Fibroblast of lung (primary cell): ENCODE measurements around the gene SLC39A1. TPM values are rescaled to one million over a fixed set of nuclear protein-coding genes. Genes with fewer than 3 reads are reported as not detected.

Experiments
- DNase-seq, 2 donors: peaks; one replicate each; pipeline versions ENCODE4 v3.0.0 to v3.0.0-alpha.2; 2010; ENCODE audit warnings: low read depth in 2 of 2
- H2AFZ ChIP-seq: 2 replicates; pipeline ENCODE4 v1.5.1; 2012; ENCODE audit warnings: low read length, control low read depth, inconsistent platforms
- H3K27ac ChIP-seq: 2 replicates; pipeline ENCODE4 v1.5.1; 2011; ENCODE audit warnings: low read length, control low read depth; ENCODE audit not compliant: insufficient read depth
- H3K27me3 ChIP-seq: 2 replicates; pipeline ENCODE4 v1.5.1; 2011; ENCODE audit warnings: mild to moderate bottlenecking, low read length; ENCODE audit not compliant: control insufficient read depth, insufficient read depth
- H3K36me3 ChIP-seq: 2 replicates; pipeline ENCODE4 v1.5.1; 2011; ENCODE audit warnings: low read length; ENCODE audit not compliant: control insufficient read depth, insufficient read depth
- H3K4me1 ChIP-seq: 2 replicates; pipeline ENCODE4 v1.5.1; 2011; ENCODE audit warnings: low read length; ENCODE audit not compliant: control insufficient read depth, insufficient read depth; ENCODE audit errors: extremely low read depth
- H3K4me2 ChIP-seq: 2 replicates; pipeline ENCODE4 v1.5.1; 2011; ENCODE audit warnings: low read length, control low read depth; ENCODE audit not compliant: insufficient read depth; ENCODE audit errors: extremely low read depth
- H3K4me3 ChIP-seq, 4 experiments: fragments of 200-600 bp in 1 of 4; sonication (generic) in 1 of 4; replicated peaks in 1 of 4; 2 replicates each; pipeline ENCODE4 v1.5.1; 2011 to 2016; ENCODE audit warnings: low read length in 4 of 4, low read depth in 3 of 4, mild to moderate bottlenecking in 3 of 4, control low read depth in 2 of 4, inconsistent platforms in 1 of 4, mixed read lengths in 1 of 4; ENCODE audit not compliant: insufficient read depth in 1 of 4; ENCODE audit errors: control extremely low read depth in 1 of 4
- H3K79me2 ChIP-seq: 2 replicates; pipeline ENCODE4 v1.5.1; 2012; ENCODE audit warnings: mild to moderate bottlenecking, low read length, inconsistent platforms; ENCODE audit not compliant: control insufficient read depth, insufficient read depth
- H3K9ac ChIP-seq: 2 replicates; pipeline ENCODE4 v1.5.1; 2011; ENCODE audit warnings: mild to moderate bottlenecking, low read length, control low read depth; ENCODE audit not compliant: insufficient read depth
- H3K9me3 ChIP-seq: 2 replicates; pipeline ENCODE4 v1.5.1; 2012; ENCODE audit warnings: low read depth, low read length; ENCODE audit not compliant: control insufficient read depth, insufficient read depth
- H4K20me1 ChIP-seq: 2 replicates; pipeline ENCODE4 v1.5.1; 2011; ENCODE audit warnings: low read length; ENCODE audit not compliant: control insufficient read depth, insufficient read depth; ENCODE audit errors: extremely low read depth
- CTCF ChIP-seq, 2 donors: IDR thresholded peaks in 1 of 2; conservative IDR thresholded peaks in 1 of 2; 1 replicate in 1 of 2; 2 replicates in 1 of 2; pipeline ENCODE4 v1.5.1; 2011 to 2012; ENCODE audit warnings: low read length in 2 of 2, control low read depth in 1 of 2, inconsistent platforms in 1 of 2, low read depth in 1 of 2, mild to moderate bottlenecking in 1 of 2
- EZH2 ChIP-seq: IDR thresholded peaks from 2 replicates; pipeline ENCODE4 v1.5.1; 2012; ENCODE audit warnings: low read length, control low read depth, mild to moderate bottlenecking; ENCODE audit errors: missing control alignments
- polyA plus RNA-seq, 2 donors: library from polyadenylated mRNA; depleted of rRNA in 1 of 2; stranded (reverse) in 1 of 2; unstranded in 1 of 2; fragments of >200 nt; gene quantifications; 2 replicates each; pipeline ENCODE4 v1.2.1, GENCODE V29; 2011 to 2012; ENCODE audit warnings: missing spikeins in 1 of 2
- total RNA-seq: library from RNA; depleted of rRNA; stranded (reverse); fragments of >200 nt; gene quantifications from 2 replicates; pipeline ENCODE4 v1.2.1, GENCODE V29; 2014

Gene SLC39A1
- total and polyA plus RNA-seq, 2 donors (not counting 1 experiment from before 2014, with no cell fraction given) = 94.4 to 119 TPM

DNA sequence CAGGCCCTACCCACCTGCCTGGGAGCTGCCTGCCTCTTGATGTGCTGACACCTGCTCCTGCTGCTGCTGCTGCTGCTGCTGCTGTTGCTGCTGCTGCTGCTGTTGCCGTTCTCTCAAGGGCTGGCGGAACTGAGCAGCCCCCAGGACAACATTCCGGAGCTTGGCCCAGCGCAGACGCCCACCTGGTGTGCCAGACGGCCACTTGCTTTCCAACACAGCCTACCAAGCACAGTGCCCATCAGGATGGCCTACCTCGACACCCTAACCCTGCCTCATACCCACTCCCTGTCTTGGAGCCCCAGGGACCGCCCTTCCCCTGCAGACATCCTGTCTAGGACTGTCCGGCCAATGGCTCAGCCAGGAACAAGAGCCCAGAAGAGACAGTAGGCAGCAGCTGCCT, 28.6 kb downstream of the SLC39A1 start:
- no peak overlapping the region for H3K27ac ChIP-seq
- H3K4me2 ChIP-seq = no peak overlapping the region
- DNase-seq = no peak
- H3K9ac ChIP-seq = no peak overlapping the region
- no peaks in the 10 kb centered on the region for H3K9me3 ChIP-seq
- peaks cover 27% of the 10 kb centered on the region for H3K36me3 ChIP-seq
- H3K27me3 ChIP-seq = no peaks in the 10 kb centered on the region
- H4K20me1 ChIP-seq = no peaks in the 10 kb centered on the region
- H3K4me3 ChIP-seq = no peak overlapping the region
- H2AFZ ChIP-seq = no peak overlapping the region
- no peaks in the 10 kb centered on the region for H3K4me1 ChIP-seq
- no peaks in the 10 kb centered on the region for H3K79me2 ChIP-seq
- TF ChIP-seq EZH2 = no peak
- TF ChIP-seq CTCF (conservative IDR thresholded peaks at IDR 0.05 in 1 of 2, IDR thresholded peaks at IDR 0.05 in 1 of 2; ENCODE audit: low read depth in 1 of 2, low read length in 2 of 2) = no peak

DNA sequence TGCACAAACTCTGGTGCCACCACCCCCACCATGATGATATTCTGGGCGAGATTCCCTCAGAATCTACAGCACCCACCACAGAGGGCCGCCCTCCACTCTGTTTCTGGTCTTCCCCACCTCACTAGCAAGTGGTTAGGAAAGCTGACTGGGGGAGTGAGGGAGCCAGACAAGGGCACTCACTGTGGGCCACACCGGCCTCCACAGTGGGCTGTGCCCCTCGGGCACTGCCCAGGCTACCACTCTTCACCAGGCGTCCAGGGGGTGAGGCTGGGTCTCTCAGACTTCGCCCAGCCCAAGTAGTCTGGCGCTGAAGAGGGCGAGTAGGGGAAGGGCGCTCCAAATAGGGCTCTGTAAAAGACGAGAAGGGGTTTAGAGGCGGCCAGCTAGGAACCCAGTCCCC, 29.4 kb downstream of the SLC39A1 start:
- no peak overlapping the region for H3K4me3 ChIP-seq
- H3K9ac ChIP-seq = no peak overlapping the region
- no peaks in the 10 kb centered on the region for H3K9me3 ChIP-seq
- no peaks in the 10 kb centered on the region for H3K79me2 ChIP-seq
- H3K4me2 ChIP-seq = no peak overlapping the region
- H3K36me3 ChIP-seq = peaks cover 24% of the 10 kb centered on the region
- H3K27ac ChIP-seq = no peak overlapping the region
- H2AFZ ChIP-seq = no peak overlapping the region
- no peak for DNase-seq
- no peaks in the 10 kb centered on the region for H4K20me1 ChIP-seq
- peaks cover 3% of the 10 kb centered on the region for H3K4me1 ChIP-seq
- no peaks in the 10 kb centered on the region for H3K27me3 ChIP-seq
- no peak for TF ChIP-seq CTCF (conservative IDR thresholded peaks at IDR 0.05 in 1 of 2, IDR thresholded peaks at IDR 0.05 in 1 of 2; ENCODE audit: low read depth in 1 of 2, low read length in 2 of 2)
- TF ChIP-seq EZH2 = no peak

DNA sequence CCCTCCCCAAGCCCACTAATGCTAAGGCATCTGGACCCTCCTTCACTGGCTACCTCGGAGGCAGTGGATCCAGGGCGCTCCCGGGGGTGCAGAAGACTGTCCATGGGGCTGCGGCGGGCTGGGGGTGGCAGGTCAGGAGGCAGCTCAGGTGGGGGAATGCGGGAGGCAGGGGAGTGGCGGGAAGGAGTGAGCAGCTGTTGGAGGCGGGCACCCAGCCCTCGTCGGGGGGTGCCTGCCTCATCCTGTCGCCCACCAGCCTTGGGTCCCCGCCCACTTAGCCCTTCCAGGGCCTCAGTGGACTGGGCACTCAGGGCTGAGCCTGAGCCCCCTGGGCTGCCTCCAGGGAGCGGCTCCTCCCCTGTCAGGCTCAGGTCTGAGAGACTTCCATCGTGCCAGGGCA, 29.9 kb downstream of the SLC39A1 start:
- Histone ChIP-seq H3K4me2 (no peak overlapping the region), H3K27me3 (no peaks in the 10 kb centered on the region), H3K9me3 (no peaks in the 10 kb centered on the region), H3K4me3 (no peak overlapping the region), H3K4me1 (peaks cover 5% of the 10 kb centered on the region), H3K27ac (no peak overlapping the region), H3K9ac (no peak overlapping the region), H3K36me3 (peaks cover 23% of the 10 kb centered on the region), H2AFZ (no peak overlapping the region), H4K20me1 (no peaks in the 10 kb centered on the region), H3K79me2 (no peaks in the 10 kb centered on the region)
- TF ChIP-seq CTCF (conservative IDR thresholded peaks at IDR 0.05 in 1 of 2, IDR thresholded peaks at IDR 0.05 in 1 of 2; ENCODE audit: low read depth in 1 of 2, low read length in 2 of 2) = no peak
- no peak for TF ChIP-seq EZH2
- no peak for DNase-seq
